Ecto neural progenitor cell (in vitro differentiated cells): ENCODE results near the gene ZMYND8.

ENCODE experiments used
- DNase-seq: peaks from one replicate; pipeline ENCODE4 v3.0.0-alpha.2; 2018; ENCODE audit warnings: low spot score

The ZMYND8 gene

GRCh38 chr20:47353692-47354463, 2.6 kb downstream of the ZMYND8 start:
- DNase-seq = no peak

DNA sequence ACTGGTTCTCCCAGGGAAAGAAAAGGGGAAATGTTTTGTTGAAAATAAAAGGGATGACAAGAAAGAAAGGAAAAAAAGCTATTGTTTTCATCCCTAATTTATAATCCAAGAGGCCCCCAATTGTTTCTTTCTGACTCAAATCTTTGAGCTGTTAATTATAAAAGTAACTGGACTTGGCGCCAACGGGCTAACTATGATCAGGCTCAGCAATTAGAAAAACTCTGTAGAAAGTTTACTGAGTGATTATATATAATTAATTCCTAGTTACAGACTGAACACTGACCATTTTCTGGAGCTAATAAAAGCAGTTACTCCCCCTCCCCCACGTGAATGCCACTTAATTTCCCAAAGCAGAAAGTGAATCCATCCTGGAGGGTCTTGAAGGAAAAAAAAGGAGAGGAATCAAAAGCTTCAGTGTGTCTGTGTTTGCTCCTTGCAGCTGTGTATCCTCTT, 3.2 kb downstream of the ZMYND8 start:
- no peak for DNase-seq

DNA sequence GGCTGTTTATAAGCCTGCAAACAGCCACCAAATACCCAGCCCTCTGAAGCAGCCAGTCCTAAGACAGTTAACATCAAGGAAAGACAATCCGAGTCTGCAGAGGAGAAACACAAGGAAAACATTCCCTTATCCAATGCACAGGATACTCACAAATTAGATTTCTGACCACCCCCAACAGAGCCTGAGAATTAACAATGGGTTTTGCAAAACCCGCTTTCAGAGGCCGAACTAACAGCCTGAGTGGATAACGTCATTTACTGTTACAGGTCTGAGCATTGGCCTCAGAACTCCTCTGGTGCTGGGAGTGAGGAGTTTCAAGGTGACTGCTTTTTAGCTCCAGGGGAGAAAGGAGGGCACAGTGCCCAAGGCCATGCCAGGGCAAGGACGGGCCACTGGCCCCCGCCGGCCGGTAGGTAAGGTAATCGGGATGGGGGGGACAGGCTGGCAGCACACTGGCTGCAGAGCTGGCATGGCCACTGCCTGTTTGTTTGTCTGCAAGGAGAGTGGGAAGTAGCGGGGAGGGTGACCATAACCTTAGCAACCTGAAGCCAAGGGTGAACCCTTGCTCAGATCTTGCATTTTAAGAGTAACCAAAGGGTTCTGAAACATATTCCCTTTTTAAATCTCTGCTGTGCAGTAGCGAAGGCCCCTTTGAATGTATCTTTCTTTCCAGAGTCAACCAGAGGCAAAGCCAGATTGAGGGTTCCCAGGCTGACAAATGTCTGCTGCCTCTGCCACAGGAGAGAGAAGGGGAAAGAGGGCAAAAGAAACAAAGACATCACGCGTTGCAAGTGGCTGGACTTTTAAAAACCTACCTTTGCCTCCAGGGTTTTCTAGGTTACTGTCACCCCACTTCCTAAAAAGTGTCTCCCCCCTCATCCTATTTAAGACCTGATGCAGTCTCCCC, 3.9 kb downstream of the ZMYND8 start:
- DNase-seq = no peak

- no peak for DNase-seq
Measured at GRCh38 chr20:47351643-47352331, 4.7 kb downstream of the ZMYND8 start.

GRCh38 chr20:47350691-47351545, 5.6 kb downstream of the ZMYND8 start:
- DNase-seq = no peak

DNA sequence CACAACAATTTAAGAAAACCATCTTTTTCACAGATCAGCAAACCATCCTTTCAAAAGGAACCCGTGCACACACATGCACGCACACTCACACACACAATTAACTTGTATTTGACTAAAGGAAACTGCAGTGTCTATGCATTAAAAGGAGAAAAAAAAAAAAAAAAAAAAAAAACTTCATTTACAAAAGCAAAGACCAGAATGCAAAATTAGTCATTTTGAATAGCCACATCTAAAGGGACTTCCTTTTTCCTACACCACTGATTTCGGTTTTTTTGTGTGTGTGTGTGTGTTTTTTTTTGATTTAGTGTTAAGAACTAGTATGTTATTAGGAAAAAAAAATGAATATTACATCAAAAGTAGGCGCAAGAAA, 6.3 kb downstream of the ZMYND8 start:
- DNase-seq = no peak

- DNase-seq = no peak
Measured at GRCh38 chr20:47349365-47350180, 6.9 kb downstream of the ZMYND8 start.

GRCh38 chr20:47348539-47349142, 7.9 kb downstream of the ZMYND8 start:
- no peak for DNase-seq

DNA sequence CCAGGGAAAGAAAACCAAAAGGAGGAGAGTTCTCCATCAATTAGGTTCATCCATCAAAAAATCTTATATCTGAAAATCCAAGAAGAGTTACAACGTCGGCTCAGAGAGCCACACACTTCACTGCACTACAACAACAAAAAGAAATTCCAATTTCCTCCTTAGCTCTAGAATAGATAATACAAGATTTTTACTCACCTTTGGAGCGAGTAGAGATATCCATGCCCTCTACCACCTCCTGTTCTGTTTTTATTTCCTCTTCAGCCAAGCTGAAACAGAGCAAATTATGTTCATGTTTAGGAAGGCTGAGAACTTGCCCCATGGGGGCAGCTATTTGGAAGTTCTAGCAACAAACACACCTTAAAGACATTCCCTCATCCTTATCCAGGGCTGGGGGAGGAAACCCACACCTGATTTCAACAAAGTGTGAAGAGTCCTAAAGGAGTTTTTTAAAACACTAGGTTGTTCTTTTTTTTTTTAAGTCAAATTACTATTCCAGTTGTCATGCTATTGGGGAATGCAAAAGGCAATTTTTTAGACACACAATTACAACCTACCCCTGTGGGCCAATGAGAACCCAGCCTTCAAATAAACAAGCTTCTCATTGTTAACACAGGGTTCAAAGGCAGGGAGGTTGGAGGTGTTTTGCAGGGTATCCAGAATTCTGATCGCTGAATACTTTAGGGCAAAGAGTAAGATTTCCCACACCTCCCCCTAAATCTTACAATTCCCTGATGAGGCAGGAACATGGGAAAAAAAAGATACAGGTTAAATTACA, 8.7 kb downstream of the ZMYND8 start:
- DNase-seq = no peak

DNA sequence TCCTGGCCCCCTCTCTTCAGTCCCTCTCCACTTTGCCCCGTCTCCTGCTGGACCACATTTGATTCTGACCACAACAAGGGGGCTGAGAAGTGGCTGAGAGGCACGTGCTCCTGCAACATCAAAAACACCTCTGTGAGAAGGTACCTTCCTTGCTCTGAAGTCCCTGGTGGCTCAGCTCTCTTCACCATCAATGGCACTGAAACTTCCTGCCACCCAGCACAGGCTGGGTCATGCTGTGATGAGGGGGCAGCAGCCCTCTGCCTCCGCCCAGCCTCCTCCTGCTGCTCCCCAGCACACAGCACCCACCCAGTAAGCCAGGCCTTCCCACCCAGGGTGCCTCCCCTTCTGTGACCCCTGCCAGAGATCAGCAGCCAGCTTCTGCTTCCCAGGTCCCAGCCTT, 10.3 kb downstream of the ZMYND8 start:
- no peak for DNase-seq

GRCh38 chr20:47345214-47345613, 11.3 kb downstream of the ZMYND8 start:
- DNase-seq = no peak

DNA sequence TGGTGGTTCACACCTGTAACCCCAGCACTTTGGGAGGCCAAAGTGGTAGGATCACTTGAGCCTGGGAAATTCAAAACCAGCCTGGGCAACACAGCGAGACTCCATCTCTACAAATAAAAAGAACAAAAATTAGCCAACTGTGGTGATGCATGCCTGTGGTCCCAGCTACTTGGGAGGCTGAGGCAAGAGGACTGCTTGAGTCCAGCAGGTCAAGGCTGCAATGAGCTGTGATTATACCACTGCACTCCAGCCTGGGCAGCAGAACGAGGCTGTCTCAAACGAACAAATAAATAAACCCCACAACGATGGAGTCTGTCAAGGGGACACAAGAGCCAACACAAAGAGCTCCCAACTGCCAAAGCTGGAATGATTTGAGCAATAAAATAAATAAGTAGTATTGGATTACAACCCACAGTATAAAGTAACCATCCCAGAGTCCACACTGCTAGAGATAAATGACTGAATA, 13.5 kb downstream of the ZMYND8 start:
- no peak for DNase-seq

DNA sequence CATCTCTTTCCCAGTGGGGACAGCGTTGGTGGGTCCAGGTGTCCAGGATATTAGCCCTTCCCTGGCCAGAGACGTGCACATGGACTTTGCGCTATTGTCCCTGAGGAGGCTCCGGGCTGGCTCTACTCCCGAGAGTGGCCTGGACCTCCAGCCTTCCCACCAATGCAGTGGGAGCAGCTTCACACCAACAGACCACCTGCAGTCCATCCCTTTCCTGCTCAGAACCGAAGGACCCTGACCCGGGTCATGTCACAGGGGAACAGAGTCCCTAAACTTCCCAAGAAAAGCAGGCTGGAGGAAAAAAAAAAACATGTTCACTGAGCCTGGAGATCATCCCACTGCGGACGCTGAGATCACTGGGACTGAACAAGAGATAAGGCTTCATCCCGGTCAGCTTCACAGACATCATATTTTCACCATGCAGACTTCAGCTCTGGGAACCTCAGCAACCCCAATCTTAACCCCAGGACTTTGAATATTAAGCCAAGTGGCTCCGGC, 18.3 kb downstream of the ZMYND8 start:
- no peak for DNase-seq

GRCh38 chr20:47337413-47337812, 19.1 kb downstream of the ZMYND8 start:
- no peak for DNase-seq

- no peak for DNase-seq
Measured at GRCh38 chr20:47336129-47336754, 20.3 kb downstream of the ZMYND8 start.

DNA sequence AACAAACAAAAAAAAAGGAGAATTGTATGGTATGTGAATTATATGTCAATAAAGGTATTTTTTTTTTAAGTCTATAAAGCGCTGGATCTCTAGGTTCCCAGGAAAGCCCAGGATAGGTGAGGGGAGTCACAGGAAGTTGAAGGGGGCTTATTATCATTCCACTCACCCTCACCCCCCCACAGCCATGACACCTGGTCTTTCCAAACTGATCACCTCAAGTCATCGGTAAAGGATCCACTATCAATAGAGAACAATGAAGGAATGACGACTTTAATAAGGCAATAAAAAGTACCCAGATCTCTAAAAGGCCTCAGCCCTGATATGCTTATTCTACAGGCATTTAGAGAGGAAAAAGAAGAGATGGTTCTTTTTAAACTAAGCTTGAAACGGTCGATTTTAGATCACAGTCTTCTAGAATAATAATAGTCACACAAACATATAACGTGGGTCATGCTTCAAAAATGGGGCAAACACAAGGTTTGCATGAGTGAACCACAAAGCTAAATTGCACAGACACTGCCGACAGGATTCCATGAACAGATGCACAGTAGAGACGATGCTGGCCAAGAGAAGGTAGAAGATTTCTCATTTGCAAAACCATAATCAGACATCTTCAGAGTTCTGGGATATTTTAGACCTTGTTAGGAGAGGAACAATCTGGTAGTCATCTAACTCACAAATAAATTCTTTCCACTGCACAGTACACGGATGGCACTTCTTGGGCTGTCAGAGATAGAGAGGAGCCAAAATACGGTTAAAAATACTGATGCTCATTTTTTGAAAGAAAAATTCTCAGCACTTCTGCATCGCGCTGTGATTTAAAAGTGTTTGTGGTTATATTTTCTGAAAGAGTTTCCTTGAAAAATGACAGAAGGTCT, 21.0 kb downstream of the ZMYND8 start:
- DNase-seq = no peak

DNA sequence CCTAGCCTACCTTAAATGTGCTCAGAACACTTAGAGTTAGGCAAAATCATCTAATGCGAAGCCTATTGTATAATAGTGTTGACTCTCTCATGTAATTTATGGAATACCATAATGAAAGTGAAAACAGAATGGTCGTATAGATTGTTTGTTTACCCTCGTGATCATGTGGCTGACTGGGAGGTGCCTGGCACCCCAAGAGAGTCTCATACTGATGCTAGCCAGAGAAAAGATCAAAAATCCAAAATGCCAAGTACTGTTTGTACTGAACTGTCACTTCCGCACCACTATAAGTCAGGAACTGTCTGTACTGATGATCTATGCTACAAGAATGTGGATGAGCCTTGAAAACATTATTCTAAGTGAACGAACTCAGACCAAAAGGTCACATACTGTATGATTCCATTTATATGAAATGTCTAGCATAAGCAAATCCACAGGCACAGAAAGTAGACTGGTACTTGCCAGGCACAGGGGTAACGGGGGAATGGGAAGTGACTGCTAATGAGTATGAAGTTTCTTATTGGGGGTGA, 22.4 kb downstream of the ZMYND8 start:
- no peak for DNase-seq
